HG02623 (cell line): Measurements from ENCODE around the gene TMEM156.
"Not testable (repeated sequence)": the region's sequence is repeated elsewhere in the genome, so short reads cannot be mapped to it uniquely, and the experiment has no call there.

Experiments
- ATAC-seq: cut with Tn5 transposase; IDR thresholded peaks from one replicate; pipeline ENCODE4 v1.9.1; 2021; ENCODE audit warnings: moderate library complexity; ENCODE audit not compliant: unreplicated experiment

TMEM156 gene

GRCh38 chr4:38995660-38996005 lies 36.6 kb downstream of the TMEM156 start:
- ATAC-seq: no peak

GRCh38 chr4:38994135-38994534 lies 38.1 kb downstream of the TMEM156 start:
- no peak for ATAC-seq

GRCh38 chr4:38993683-38994082 lies 38.5 kb downstream of the TMEM156 start:
- no peak for ATAC-seq

- ATAC-seq: no peak
These were observed 42.0 kb downstream of the TMEM156 start for GRCh38 chr4:38990241-38990640.

GRCh38 chr4:38989487-38989886 lies 42.7 kb downstream of the TMEM156 start:
- ATAC-seq: no peak

GRCh38 chr4:38988353-38988752 lies 43.9 kb downstream of the TMEM156 start:
- ATAC-seq: not testable (repeated sequence)

- ATAC-seq: no peak
These were observed 44.7 kb downstream of the TMEM156 start for GRCh38 chr4:38987491-38987890.

GRCh38 chr4:38985410-38986100 lies 46.7 kb downstream of the TMEM156 start:
- no peak for ATAC-seq

GRCh38 chr4:38983787-38984598 lies 48.2 kb downstream of the TMEM156 start:
- ATAC-seq: no peak

- ATAC-seq: no peak
These were observed 48.9 kb downstream of the TMEM156 start for GRCh38 chr4:38983291-38983690.

- no peak for ATAC-seq
These were observed 49.7 kb downstream of the TMEM156 start for GRCh38 chr4:38982361-38983095.

- no peak for ATAC-seq
These were observed 51.1 kb downstream of the TMEM156 start for GRCh38 chr4:38980903-38981676.

- ATAC-seq: no peak
These were observed 52.5 kb downstream of the TMEM156 start for GRCh38 chr4:38979511-38980230.

GRCh38 chr4:38979081-38979480 lies 53.1 kb downstream of the TMEM156 start:
- no peak for ATAC-seq

- ATAC-seq: no peak
These were observed 55.9 kb downstream of the TMEM156 start for GRCh38 chr4:38976308-38976707.

- no peak for ATAC-seq
These were observed 63.5 kb downstream of the TMEM156 start for GRCh38 chr4:38968668-38969067.

GRCh38 chr4:38967260-38968095 lies 64.7 kb downstream of the TMEM156 start:
- no peak for ATAC-seq

GRCh38 chr4:38965866-38966265 lies 66.3 kb downstream of the TMEM156 start:
- no peak for ATAC-seq

- no peak for ATAC-seq
These were observed 67.0 kb downstream of the TMEM156 start for GRCh38 chr4:38964942-38965775.
